ENCODE data around the gene KAT2B.

KAT2B gene

GRCh38 chr3:20173844-20174410 lies 133.7 kb downstream of the KAT2B start:
- H3K27ac ChIP-seq, result no peak overlapping the region
- TF ChIP-seq CTCF (conservative IDR thresholded peaks at IDR 0.05), result no peak

GRCh38 chr3:20181276-20181675 lies 141.0 kb downstream of the KAT2B start:
- no peak for TF ChIP-seq CTCF (conservative IDR thresholded peaks at IDR 0.05)
- no peak overlapping the region for H3K27ac ChIP-seq

- no peak overlapping the region for H3K27ac ChIP-seq
- no peak for TF ChIP-seq CTCF (conservative IDR thresholded peaks at IDR 0.05)
Measured at GRCh38 chr3:20182206-20182605, 142.0 kb downstream of the KAT2B start.

DNA sequence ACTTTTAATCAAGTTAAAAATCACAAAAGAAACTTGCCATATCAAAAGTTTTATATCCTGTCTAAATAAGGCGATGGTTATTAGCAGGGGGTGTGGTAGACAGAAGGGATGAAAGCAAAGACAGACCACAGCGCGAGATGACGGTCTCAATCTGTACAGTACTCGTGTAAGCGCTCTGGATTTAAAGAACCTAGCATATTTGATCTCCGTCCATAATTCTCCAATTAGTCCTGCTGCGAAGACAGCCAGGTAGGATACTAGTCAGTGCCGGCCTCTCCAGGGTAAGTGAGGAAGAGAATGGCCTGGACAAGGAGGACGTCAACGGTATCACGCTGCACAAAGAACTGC lies 145.1 kb downstream of the KAT2B start:
- peak overlapping the region; percentile 86 for H3K27ac ChIP-seq
- TF ChIP-seq CTCF (conservative IDR thresholded peaks at IDR 0.05), result no peak

GRCh38 chr3:20185679-20186599 lies 145.7 kb downstream of the KAT2B start, which contains the start of gene SGO1:
SGO1 (minus strand) TSS chr3:20186206; CDS start chr3:20184027, 2,179 bp downstream.
- peak within 1 kb of the TSS; percentile 86 for H3K27ac ChIP-seq
- no peak; the same call in 1 of the 2 replicates for TF ChIP-seq CTCF (conservative IDR thresholded peaks at IDR 0.05)

DNA sequence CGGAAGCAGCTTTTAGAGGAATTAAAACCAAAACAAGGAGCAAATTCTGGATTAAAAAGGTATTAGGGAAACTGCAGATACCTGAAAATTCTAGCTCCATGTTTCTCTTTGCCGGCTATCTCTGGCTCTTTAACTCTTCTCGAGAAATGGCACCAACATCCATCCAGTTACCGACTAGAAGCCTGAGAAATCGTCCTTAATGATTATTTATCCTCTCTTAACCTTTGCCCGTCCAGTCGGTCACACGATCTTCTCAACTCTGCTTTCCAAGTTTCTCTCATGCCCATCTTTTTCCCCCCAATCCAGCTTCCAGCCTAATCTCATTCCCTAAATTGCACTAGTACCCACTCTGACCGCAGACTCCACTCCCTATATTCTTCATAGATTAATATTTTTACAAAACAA lies 146.4 kb downstream of the KAT2B start:
- no peak for TF ChIP-seq CTCF (conservative IDR thresholded peaks at IDR 0.05)
- peak overlapping the region; percentile 86 for H3K27ac ChIP-seq

- no peak overlapping the region for H3K27ac ChIP-seq
- peak; percentile 40; the same call in 1 of the 2 replicates for TF ChIP-seq CTCF (conservative IDR thresholded peaks at IDR 0.05)
Measured at GRCh38 chr3:20190991-20191390, 150.7 kb downstream of the KAT2B start.

Data from VCaP (cell line).